IPS-15b (cell line): ENCODE results near the gene KICS2.
"Not testable (repeated sequence)": the region's sequence is repeated elsewhere in the genome, so short reads cannot be mapped to it uniquely, and the experiment has no call there.

Source experiments
- H3K27me3 ChIP-seq: one replicate; pipeline ENCODE4 v1.6.1; 2013; ENCODE audit warnings: low read length; ENCODE audit not compliant: control insufficient read depth, insufficient read depth
- H3K36me3 ChIP-seq: one replicate; pipeline ENCODE4 v1.6.1; 2013; ENCODE audit warnings: low read length; ENCODE audit not compliant: control insufficient read depth, insufficient read depth
- H3K4me1 ChIP-seq: one replicate; pipeline ENCODE4 v1.6.1; 2013; ENCODE audit warnings: mild to moderate bottlenecking, low read length; ENCODE audit not compliant: control insufficient read depth, insufficient read depth
- H3K4me3 ChIP-seq: one replicate; pipeline ENCODE4 v1.5.1; 2013; ENCODE audit warnings: low read depth, low read length
- H3K9ac ChIP-seq: one replicate; pipeline ENCODE4 v1.6.1; 2013; ENCODE audit warnings: low read depth, mild to moderate bottlenecking, low read length
- H3K9me3 ChIP-seq: one replicate; pipeline ENCODE4 v1.6.1; 2013; ENCODE audit warnings: mild to moderate bottlenecking, low read length; ENCODE audit not compliant: control insufficient read depth, insufficient read depth

KICS2 gene

GRCh38 chr12:64240781-64241180, 18.7 kb upstream of the KICS2 start:
- no peaks in the 10 kb centered on the region for H3K27me3 ChIP-seq
- no peak overlapping the region for H3K9ac ChIP-seq
- no peaks in the 10 kb centered on the region for H3K9me3 ChIP-seq
- H3K4me1 ChIP-seq: no peaks in the 10 kb centered on the region
- no peaks in the 10 kb centered on the region for H3K36me3 ChIP-seq
- H3K4me3 ChIP-seq: no peak overlapping the region

DNA sequence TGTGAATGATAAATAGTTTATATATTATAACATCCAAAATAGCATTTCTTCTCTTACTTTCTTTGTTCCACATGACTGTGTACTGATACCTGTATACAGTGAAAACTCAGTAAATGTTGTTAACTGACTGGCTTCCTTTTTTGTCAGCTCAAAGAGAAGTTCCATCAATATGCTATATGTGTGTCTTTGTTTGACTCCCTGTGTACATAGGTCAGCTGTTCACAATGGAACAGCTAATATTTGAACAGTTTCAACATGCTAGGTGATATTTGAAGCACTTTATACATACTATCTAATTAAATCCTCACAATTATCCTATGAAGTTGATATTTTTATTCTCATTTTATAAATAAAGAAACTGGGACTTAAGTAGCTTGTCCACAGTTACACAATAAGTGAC, 15.3 kb upstream of the KICS2 start:
- H3K9me3 ChIP-seq: no peaks in the 10 kb centered on the region
- no peak overlapping the region for H3K4me3 ChIP-seq

GRCh38 chr12:64236549-64236948, 14.5 kb upstream of the KICS2 start:
- no peaks in the 10 kb centered on the region for H3K27me3 ChIP-seq
- no peak overlapping the region for H3K9ac ChIP-seq
- no peak overlapping the region for H3K4me3 ChIP-seq
- H3K4me1 ChIP-seq: no peaks in the 10 kb centered on the region
- no peaks in the 10 kb centered on the region for H3K36me3 ChIP-seq
- no peaks in the 10 kb centered on the region for H3K9me3 ChIP-seq

More for the DNA sequence above, 15.3 kb upstream of the KICS2 start:
- H3K36me3 ChIP-seq: no peaks in the 10 kb centered on the region
- no peak overlapping the region for H3K9ac ChIP-seq
- H3K4me1 ChIP-seq: no peaks in the 10 kb centered on the region
- no peaks in the 10 kb centered on the region for H3K27me3 ChIP-seq

- no peak overlapping the region for H3K4me3 ChIP-seq
- no peaks in the 10 kb centered on the region for H3K27me3 ChIP-seq
- no peak overlapping the region for H3K9ac ChIP-seq
- no peaks in the 10 kb centered on the region for H3K36me3 ChIP-seq
- H3K4me1 ChIP-seq: peaks cover 2% of the 10 kb centered on the region
- H3K9me3 ChIP-seq: no peaks in the 10 kb centered on the region
Observed at GRCh38 chr12:64232196-64232595, 10.1 kb upstream of the KICS2 start.

DNA sequence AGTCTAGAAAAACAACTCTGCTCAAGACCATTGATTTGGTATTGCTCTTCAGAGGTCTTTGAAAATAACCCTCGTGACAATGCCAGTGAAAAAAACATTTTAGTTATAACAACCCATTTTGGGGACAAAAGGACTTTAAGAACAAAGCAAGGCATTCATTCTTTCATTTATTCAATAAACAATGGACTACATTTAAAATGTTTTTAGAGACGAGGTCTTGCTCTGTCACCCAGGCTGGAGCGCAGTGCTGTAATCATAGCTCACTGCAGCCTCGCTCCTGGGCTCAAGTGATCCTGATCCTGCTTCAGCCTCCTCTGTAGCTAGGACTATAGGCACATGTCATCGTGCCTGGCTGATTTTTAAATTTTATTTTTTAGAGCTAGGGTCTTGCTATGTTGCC, 7.7 kb upstream of the KICS2 start:
- Histone ChIP-seq H3K4me3 (no peak overlapping the region), H3K27me3 (no peaks in the 10 kb centered on the region), H3K9me3 (no peaks in the 10 kb centered on the region), H3K36me3 (no peaks in the 10 kb centered on the region), H3K4me1 (peaks cover 2% of the 10 kb centered on the region), H3K9ac (no peak overlapping the region)

GRCh38 chr12:64229240-64229639, 7.1 kb upstream of the KICS2 start:
- H3K4me3 ChIP-seq: no peak overlapping the region

DNA sequence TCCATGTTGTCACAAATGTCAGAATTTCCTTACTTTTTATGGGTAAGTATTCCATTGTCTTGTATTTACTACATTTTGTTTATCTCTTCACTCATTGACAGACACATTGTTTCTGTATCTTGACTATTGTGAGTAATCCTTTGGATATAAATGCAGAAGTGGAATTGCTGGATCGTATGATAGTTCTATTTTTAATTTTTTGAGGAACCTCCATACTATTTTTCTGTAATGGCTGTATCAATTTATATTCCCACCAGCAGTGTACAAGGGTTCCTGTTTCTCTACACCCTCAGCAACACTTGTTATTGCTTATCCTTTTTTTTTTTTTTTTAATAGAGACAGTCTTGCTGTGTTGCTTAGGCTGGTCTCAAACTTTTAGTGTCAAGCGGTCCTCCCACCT, 3.5 kb upstream of the KICS2 start:
- H3K36me3 ChIP-seq: no peaks in the 10 kb centered on the region
- no peak overlapping the region for H3K4me3 ChIP-seq
- H3K4me1 ChIP-seq: peaks cover 2% of the 10 kb centered on the region
- no peaks in the 10 kb centered on the region for H3K9me3 ChIP-seq
- no peak overlapping the region for H3K9ac ChIP-seq
- H3K27me3 ChIP-seq: no peaks in the 10 kb centered on the region

More at GRCh38 chr12:64229240-64229639, 7.1 kb upstream of the KICS2 start:
- Histone ChIP-seq H3K9me3 (no peaks in the 10 kb centered on the region), H3K4me1 (peaks cover 2% of the 10 kb centered on the region), H3K27me3 (no peaks in the 10 kb centered on the region), H3K9ac (no peak overlapping the region), H3K36me3 (no peaks in the 10 kb centered on the region)

DNA sequence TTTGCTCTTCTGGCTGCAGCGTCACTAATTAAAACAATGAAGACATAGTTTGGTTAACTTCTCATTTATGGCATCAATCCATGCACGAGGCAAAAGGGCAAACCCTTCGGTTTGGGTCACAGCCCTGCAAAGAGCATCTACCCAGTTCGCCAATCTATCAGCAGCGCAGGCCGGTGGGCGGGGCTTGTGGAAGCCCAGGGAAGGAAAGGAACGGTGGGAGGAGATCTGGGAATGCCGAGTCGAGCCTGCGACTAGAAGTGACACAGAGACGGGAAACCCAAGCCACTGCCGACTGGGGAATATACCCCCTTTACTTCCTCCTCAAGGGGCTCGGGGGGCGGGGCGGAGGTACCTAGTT, 466 bp downstream of the KICS2 start:
- no peaks in the 10 kb centered on the region for H3K36me3 ChIP-seq
- H3K4me1 ChIP-seq: peaks cover 8% of the 10 kb centered on the region
- no peaks in the 10 kb centered on the region for H3K27me3 ChIP-seq
- no peaks in the 10 kb centered on the region for H3K9me3 ChIP-seq
- H3K9ac ChIP-seq: peak overlapping the region; percentile 82
- H3K4me3 ChIP-seq: peak overlapping the region; percentile 92

DNA sequence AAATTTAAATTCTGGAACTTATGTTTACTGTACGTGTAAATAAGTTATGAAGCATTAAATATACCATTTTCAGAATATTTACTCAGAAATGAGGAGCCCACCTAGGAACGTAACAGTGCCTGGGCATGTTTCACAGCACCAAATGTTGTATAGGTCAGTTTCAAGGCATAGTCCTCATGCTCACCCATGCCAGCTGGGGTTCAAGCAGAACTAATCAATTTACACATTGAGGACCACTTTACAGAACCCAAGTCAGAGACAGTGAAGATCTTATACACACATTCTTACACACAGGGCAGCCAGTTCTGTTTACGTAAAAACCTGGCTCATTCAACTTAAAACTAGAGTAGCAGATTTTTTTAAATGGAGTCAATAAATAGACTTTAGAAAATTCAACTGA, 2.0 kb downstream of the KICS2 start:
- no peaks in the 10 kb centered on the region for H3K9me3 ChIP-seq
- peaks cover 8% of the 10 kb centered on the region for H3K4me1 ChIP-seq
- no peaks in the 10 kb centered on the region for H3K36me3 ChIP-seq
- no peak overlapping the region for H3K9ac ChIP-seq
- no peaks in the 10 kb centered on the region for H3K27me3 ChIP-seq
- no peak overlapping the region for H3K4me3 ChIP-seq

GRCh38 chr12:64219145-64219544, 3.0 kb downstream of the KICS2 start:
- Histone ChIP-seq H3K9me3 (no peaks in the 10 kb centered on the region), H3K9ac (no peak overlapping the region)

DNA sequence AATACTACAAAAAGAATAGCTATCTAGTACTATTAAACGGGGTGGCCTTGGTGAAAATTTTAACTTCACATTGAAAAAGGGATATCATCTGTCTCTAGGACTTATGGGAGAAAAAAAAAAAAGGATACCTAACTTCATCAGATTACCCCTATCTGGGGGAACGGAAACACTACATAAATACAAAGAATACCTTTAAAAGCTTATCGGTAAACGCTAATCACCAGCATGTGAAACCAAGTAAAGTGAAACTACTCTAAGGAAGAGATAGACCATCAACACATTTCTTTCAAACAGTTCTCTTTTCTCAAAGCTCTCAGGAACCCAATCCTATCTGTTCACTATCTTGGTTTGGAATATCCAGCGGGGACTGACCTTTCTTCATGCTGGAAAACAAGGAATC, 3.5 kb downstream of the KICS2 start:
- Histone ChIP-seq H3K4me1 (peaks cover 8% of the 10 kb centered on the region), H3K9ac (no peak overlapping the region), H3K36me3 (no peaks in the 10 kb centered on the region), H3K27me3 (no peaks in the 10 kb centered on the region), H3K4me3 (no peak overlapping the region), H3K9me3 (no peaks in the 10 kb centered on the region)

More at GRCh38 chr12:64219145-64219544, 3.0 kb downstream of the KICS2 start:
- no peaks in the 10 kb centered on the region for H3K36me3 ChIP-seq
- no peaks in the 10 kb centered on the region for H3K27me3 ChIP-seq
- H3K4me1 ChIP-seq: peaks cover 8% of the 10 kb centered on the region
- H3K4me3 ChIP-seq: no peak overlapping the region

DNA sequence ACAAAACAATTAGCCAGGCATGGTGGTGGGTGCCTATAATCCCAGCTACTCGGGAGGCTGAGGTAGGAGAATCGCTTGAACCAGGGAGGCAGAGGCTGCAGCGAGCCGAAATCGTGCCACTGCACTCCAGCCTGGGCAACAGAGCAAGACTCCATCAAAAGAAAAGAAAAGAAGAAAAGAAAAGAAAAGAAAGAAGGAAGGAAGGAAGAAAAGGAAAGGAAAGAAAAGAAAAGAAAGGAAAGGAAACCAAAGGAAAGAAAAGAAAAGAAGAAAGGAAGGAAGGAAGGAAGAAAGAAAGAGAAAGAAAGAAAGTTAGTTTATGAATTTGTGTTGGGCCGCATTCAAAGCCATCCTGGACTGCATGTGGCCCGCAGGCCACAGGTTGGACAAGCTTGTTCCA, 4.5 kb downstream of the KICS2 start:
- not testable (repeated sequence) for H3K9me3 ChIP-seq, H3K9ac ChIP-seq, H3K4me3 ChIP-seq, H3K36me3 ChIP-seq, H3K4me1 ChIP-seq, H3K27me3 ChIP-seq

DNA sequence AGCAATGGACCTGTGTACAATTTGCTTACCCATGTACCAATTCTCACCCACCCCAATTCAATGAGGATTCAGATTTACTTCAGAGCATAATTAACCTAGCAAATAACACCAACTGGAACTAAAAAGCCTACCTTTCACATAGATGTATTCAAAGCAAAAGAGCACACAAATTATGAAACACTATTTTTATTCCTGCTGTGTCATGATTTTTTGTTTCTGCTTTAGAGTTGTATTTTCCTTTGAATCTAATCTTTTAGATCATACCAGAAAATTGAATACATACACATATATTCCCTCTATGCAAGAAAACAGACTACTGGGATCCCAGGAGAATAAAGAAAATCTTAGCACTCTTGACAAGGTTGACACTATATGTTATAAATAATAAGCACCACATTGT, 5.9 kb downstream of the KICS2 start:
- H3K27me3 ChIP-seq: no peaks in the 10 kb centered on the region
- H3K9ac ChIP-seq: no peak overlapping the region
- no peaks in the 10 kb centered on the region for H3K36me3 ChIP-seq
- peaks cover 8% of the 10 kb centered on the region for H3K4me1 ChIP-seq
- H3K4me3 ChIP-seq: no peak overlapping the region
- H3K9me3 ChIP-seq: no peaks in the 10 kb centered on the region
